ENCODE data around the gene STMN3.
"Not testable (repeated sequence)": the region's sequence is repeated elsewhere in the genome, so short reads cannot be mapped to it uniquely, and the experiment has no call there.

The STMN3 gene

DNA sequence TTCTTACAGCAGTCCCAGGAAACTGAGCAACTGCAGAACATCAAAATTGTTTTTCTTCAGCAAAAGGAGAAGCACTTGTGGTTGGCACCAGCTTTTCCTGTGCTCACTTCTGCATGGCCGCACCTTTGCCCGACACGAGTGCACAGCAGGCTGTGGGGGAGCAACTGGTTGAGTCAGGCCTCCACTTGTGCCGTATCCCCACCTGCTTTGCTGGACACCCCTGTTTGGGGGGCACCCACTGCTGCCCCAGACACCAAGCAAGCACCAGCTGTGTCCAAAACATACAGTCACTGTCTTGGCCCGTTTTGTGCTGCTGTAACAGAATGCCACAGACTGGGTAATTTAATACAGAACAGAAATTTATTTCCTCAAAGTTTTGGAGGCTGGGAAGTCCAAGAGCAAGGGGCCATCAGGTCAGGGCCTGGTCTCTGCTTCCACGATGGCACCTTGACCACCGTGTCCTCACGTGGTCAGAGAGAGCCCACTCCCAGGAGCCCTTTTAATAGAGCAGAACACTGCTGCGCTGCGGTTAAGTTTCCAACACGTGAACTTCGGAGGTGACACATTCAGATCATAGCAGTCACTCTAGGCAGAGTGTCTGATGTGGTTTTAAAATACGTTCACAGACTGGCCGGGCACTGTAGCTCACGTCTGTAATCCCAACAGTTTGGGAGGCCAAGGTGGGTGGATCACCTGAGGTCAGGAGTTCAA lies 17.6 kb downstream of the STMN3 start:
- DNase-seq (ENCODE audit: low spot score), result no peak

DNA sequence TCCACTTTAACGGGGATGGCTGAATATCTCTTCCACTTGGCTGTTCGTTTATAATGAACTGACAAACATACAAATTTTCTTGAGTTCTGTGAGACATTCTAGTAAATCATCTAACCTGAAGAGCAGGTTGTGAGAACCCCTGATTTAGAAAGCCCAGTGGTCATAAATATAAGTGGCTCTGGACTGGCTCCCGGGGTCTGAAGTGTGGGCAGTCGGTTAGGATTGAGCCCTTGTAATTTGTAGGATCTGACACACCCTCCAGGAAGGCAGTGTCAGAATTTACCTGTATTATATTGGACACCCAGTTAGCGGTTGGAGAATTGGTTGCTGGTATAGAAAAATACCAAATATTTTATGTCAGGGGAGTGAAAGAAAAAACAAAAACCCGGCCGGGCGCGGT lies 19.5 kb downstream of the STMN3 start:
- DNase-seq (ENCODE audit: low spot score), result no peak

DNA sequence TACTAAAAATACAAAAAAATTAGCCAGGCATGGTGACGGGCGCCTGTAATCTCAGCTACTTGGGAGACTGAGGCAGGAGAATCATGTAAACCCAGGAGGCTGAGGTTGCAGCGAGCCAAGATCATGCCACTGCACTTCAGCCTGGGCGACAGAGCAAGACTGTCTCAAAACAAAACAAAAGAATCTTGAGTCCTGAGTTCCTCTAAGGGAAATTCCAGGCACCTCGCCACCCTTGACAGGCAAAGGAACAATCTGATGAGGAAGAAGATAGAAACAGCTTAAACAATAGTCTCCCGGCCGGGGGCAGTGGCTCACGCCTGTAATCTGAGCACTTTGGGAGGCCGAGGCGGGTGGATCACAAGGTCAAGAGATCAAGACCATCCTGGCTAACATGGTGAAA lies 21.8 kb downstream of the STMN3 start:
- DNase-seq (ENCODE audit: low spot score), result not testable (repeated sequence)

DNA sequence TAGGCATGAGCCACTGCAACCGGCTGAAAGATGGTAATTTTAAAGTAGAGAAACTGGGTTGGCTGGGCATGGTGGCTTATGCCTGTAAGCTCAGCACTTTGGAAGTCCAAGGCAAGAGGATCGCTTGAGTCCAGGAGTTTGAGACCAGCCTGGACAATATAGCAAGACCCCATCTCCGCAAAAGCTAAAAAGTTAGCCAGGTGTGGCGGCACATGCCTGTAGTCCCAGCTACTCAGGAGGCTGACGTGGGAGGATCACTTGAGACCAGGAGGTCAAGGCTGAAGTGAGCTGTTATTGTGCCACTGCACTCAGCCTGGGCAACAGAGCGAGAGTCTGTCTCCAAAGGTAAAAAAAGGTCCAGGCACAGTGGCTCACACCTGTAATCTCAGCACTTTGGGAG lies 22.3 kb downstream of the STMN3 start:
- not testable (repeated sequence) for DNase-seq (ENCODE audit: low spot score)

DNA sequence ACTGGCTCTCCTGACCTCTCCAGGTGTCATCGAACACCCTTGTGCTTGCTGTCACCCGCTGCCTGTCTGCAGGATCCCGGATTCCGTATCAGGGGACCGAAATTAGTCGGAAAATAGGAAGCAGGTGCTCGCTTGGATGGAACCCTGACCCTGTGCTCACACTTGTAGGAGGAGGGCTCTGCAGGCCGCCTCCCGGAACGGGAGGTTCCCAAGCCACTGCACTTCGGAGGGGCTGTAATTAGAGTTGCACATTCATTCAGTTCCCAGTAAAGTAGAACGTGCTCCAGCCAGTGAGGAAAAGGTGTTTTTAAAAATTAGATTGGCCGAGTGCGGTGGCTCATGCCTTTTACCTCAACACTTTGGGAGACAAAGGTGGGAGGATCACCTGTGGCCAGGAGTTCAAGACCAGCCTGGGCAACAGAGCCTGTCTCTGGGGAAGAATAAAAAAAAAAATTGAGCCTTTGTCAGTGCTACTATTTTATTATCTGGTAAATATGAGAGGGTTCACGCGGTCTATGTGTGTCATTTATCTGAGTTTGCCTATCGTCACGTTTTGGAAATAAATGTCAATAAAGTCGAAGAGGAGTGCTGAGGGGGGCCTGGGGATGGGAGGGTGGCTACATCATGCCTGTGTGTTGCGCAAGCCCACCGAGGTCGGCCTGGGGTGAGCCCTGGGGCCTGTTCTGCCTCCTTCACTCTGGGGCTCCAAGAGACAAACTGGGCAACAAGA lies 24.8 kb downstream of the STMN3 start:
- no peak for DNase-seq (ENCODE audit: low spot score)

DNA sequence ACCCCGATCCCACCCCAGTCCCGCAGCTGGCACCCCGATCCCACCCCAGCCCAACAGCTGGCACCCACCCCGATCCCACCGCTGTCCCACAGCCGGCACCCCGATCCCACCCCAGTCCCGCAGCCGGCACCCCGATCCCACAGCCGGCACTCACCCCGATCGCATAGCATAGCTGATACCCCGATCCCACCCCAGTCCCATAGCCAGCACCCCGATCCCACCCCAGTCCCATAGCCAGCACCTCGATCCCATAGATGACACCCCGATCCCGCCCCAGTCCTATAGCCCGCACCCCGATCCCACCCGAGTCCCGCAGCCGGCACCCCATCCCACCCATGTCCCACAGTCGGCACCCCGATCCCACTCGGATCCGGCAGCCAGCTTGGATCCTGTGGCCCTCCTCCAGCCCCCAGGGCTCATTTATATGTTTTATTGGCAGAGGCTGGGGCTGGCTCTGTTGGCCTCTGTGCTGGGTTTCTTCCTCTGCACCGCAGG lies 25.4 kb downstream of the STMN3 start:
- DNase-seq (ENCODE audit: low spot score), result no peak

DNA sequence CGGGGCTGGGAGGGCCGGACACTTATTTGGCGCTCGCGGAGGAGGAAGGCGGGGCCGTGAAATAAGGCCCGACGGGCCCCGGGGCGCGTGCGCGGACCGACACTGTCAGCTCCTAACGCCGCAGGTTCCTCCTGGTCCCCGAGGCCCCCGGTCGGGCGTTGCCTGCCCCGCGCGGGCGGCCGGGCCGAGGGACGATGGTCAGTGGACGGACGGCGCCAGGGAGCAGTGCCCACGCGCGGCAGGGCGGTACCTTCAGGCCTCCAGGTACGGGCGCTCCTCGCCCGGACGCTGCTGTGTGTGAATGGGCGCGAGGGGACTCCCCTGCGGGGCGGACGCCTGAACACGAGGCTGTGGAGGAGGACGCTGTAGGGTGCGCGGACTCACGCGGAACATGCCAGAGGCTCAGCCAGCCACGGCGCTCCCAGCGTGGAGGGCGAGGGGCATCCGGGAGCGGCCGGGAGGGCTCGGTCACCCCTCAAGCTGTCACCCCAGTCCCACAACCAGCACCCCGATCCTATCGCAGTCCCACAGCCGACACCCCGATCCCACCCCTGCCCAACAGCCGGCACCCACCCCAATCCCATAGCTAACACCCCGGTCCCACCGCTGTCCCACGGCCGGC lies 26.0 kb downstream of the STMN3 start:
- peak; percentile 91 for DNase-seq (ENCODE audit: low spot score)

DNA sequence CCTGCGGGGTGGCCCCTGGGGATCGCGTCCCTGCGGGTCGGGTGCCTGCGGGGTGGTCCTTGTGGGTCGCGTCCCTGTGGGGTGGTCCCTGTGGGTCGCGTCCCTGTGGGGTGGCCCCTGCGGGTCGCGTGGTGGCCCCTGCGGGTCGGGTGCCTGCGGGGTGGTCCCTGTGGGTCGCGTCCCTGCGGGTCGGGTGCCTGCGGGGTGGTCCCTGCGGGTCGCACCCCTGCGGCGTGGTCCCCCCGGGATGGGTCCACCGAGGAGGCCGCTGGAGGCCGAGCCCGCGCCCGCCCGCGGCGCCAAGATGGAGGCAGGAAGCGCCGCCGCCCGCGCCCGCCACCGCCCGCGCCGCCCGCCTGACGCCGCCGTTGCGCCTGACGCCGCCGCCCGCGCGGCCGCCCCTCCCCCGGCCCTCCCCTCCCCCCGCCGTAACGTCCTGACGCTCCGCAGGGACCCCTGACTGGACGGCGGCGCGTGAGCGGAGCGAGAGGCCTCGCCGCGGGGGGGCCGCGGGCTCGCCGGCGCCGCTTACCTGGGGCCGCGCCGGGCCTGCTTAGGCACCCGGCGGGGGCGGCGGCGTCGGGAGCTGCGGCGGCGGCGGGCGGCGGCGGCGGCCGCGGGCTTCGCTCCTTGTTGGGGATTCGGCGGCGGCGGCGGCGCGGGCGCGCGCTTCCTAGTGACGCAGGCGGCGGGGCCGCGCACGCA lies 26.6 kb downstream of the STMN3 start, which contains the start of gene GMEB2:
Gene GMEB2 (minus strand): TSS at position 678 of the 705 bp plus-strand sequence. CDS start 7,704 bp downstream, outside the sequence.
- peak; percentile 82 for DNase-seq (ENCODE audit: low spot score)

DNA sequence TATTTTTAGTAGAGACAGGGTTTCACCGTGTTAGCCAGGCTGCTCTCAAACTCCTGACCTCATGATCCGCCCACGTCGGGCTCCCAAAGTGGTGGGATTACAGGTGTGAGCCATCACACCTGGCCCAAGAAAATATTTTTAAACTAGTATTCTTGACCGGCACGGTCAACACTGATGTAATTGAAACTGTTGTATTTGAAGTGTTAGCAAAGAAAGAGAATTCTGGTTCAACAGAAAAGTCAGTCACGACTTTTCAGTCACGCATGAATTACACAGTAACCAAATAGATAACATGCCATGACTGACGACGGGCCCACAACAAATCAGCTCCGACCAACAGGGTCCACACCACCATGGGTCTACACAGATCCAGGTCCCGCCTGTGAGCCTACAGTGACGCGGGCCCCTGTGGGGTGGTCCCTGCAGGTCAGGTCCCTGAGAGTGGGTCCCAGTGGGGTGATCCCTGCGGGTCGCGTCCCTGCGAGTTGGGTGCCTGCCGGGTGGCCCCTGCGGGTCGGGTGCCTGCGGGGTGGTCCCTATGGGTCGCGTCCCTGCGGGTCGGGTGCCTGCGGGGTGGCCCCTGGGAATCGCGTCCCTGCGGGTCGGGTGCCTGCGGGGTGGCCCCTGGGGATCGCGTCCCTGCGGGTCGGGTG lies 27.3 kb downstream of the STMN3 start:
- DNase-seq (ENCODE audit: low spot score), result no peak

DNA sequence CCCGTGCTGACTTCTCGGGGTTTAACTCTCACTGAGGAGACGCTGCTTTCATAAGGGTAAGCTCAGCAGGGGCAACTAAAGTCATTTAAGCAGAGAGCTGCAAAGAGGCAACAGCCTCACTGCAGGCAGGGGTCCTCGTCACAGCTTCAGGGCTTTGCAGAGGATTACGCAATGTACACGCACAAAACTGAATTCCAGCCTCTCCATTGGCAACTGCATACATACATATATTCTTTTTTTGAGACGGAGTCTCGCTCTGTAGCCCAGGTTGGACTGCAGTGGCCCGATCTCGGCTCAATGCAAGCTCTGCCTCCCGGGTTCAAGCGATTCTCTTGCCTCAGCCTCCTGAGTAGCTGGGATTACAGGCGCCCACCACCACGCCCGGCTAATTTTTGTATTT lies 28.7 kb downstream of the STMN3 start:
- no peak for DNase-seq (ENCODE audit: low spot score)

DNA sequence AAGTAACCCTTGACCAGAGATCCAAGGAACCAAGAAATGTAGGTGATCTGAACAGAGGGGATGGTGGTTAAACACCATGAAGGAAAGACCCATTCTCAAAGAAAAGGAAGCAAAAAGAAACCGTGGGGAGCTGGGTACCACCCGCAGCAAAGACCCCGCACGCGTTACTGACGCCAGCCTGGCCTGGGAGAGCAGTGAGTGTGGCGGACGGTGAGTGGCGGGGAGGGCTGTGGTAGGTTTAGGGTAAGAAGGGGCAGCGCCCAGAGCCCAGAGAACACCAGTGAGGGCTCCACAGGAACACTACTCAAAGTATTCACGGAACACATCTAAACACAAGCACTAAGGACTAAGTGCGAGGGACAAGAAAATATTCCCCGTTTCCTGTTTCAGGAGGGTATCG lies 30.5 kb downstream of the STMN3 start:
- DNase-seq (ENCODE audit: low spot score), result no peak

DNA sequence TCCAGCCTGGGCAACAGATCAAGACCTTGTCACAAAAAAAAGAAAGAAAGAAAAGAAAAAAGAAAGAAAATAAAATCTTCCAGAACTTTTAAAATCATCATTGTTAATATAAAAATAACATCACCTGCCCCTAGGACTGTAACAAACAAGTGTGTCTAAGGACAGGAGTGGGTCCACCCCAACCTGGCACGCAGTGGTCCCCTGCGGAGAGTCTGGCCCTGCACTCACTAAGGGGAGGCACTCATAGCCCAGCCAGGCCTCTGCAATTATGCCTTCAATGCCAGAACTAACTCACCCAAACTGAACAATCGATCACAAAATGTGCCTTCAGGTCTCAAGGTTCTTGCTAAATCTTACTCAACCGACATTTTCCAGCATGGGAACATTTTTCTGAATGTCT lies 31.1 kb downstream of the STMN3 start:
- no peak for DNase-seq (ENCODE audit: low spot score)

DNA sequence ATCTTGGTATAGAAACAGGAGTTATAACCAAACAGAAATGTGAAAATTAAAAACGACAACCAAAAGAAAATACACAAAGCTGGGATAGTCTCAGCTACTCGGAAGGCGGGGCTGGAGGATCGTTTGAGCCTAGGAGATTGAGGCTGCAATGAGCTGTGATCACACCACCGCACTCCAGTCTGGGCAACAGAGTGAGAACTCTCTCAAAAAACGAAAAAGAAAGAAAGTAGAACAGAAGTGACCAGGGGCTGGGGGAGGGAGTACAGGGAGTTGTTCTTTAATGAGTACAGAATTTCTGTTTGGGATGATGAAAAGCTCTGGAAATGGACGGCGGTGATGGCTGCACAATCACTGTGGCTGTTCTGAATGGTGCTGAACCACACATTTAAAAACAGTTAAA lies 32.2 kb downstream of the STMN3 start:
- DNase-seq (ENCODE audit: low spot score), result no peak

DNA sequence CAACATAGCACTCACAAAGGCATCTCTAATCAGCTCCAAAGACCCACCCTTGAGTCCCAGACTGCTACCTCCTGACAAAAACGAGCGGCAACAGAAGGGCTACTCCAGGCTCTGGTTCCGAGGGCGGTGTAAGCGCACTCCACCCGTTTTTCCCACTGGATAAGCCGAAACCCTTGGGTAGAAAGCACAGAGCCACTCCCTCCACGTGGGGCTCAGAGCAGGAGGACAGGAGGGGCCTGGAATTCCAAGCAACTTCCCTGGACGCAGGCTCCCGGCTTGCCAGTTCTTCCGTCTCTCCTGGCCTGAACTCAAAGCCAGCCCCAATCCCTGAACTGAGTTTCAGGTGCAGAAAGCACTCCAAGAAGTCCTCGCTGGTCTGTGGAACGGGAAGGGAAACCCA lies 33.7 kb downstream of the STMN3 start:
- DNase-seq (ENCODE audit: low spot score), result no peak

DNA sequence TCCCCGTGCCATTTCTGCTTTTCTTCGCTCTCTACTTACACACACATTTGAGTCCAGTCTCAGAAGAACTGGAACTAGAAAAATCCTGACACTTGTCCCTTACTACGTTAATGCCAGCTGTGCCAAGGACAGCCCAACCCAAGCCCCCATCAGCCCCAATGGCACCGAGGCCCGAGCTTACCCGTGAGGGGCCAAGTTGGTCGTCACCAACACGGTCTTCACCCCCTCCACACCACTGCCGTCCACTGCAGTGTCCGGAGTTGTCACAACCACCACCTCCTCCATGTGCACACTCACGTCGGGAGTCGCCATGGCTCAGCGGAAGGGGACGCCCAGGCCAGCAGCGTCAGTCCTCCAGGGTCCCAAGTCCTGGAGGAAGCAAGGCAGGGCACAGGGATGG lies 34.1 kb downstream of the STMN3 start:
- no peak for DNase-seq (ENCODE audit: low spot score)

DNA sequence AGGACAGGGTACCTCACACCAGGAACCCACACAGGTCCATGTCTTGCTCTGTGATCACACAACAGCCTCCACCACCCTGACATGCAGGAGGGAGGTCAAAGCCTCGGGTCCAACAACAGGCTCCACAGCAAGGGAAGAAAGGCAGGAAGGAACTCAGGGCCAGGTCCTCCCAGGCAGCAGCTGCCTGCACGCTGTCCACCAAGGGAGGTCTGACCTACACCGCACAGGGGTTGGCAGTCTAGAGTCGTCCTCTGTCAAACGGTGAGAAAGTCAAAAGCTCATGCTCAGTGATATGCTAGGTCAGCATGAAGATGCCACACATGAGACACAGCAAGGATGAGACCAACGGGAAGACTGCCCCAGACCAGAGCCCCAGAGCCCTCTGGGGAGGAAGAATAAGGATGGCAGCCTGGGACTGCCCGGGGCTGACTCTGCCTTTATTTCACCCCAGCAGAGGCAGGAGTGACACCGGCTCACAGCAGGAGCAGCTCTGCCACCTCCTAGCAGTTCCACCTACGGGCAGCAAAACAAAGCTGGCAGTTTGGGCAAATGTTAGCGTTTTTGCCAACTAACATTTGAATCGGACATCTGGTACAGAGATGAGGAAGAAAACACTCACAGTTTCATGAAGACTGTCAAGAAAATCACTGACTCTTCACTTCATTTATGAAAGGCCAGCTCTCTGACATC lies 34.8 kb downstream of the STMN3 start:
- no peak for DNase-seq (ENCODE audit: low spot score)

DNA sequence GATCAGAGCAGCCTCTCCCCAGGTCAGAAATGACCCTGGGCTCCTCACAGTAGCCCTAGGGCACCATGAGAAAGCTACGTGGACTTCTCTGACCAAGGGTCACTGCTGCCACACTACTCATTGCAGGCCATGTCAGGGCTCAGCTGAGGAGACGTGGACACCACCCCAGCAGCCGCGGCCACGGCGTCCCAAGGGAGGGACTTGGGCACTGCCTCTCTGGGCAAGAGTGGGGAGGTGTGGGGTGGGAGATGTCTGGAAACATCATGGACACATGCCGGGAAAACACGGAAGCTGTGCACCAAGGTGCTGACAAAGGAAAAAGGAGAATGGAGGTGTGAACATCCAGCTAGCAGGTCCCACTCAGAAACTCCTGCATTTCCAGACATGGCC lies 35.4 kb downstream of the STMN3 start:
- DNase-seq (ENCODE audit: low spot score), result no peak

DNA sequence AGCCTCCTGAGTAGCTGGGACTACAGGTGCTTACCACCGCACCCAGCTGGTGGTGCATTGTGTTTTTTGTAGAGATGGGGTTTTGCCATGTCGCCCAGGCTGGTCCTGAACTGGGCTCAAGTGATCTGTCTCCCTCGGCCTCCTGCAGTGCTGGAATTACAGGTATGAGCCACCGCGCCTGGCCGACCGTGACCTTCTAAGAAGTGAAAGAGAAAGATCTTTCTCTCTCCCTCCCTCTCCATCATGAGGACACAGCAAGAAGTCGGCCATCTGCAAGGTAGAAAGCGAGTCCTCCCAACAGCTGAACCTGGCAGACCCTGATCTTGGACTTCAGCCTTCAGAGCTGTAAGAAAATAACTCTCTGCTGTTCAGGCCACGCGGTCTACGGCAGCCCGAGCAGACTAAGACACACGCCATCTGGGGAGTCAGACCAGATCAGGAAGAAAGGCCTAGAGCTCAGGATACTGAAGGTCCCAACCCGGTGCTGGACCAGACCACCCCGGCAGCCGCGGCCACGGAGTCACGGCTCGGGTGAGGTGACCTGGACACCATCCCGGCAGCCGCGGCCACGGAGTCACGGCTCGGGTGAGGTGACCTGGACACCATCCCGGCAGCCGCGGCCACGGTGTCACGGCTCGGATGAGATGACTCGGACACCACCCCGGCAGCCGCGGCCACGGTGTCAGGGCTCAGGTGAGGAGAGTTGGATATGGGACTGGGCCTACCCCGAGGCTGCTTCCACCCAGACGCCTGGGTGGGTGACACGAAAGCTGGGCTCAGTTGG lies 35.9 kb downstream of the STMN3 start:
- no peak for DNase-seq (ENCODE audit: low spot score)

DNA sequence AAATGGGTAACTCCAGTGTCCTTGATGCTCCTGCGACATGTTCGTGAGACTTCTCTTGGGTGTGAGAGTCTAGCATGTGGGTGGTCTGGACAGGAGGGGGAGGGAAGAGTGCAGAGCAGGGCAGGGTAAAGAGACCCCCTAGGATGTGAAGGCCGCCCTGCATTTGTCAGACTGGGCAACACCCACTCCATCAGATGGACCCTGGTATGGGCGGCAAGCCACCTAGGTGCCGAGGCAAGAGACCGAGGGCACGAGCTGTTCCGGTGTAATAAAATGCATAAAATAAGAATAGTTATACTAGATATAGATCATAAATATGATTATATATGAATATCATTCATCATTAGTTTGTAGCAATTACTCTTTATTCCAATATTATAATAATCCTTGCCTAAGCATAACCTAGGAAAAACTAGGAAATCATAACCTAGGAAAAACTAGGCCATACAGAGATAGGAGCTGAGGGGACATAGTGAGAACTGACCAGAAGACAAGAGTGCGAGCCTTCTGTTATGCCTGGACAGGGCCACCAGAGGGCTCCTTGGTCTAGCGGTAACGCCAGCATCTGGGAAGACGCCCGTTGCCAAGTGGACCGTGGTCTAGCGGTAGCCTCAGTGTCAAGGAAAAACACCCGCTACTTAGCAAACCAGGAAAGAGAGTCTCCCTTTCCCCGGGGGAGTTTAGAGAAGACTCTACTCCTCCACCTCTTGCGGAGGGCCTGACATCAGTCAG lies 39.2 kb downstream of the STMN3 start:
- not testable (repeated sequence) for DNase-seq (ENCODE audit: low spot score)

All from Ammon's horn (tissue), 1 donor.